Glomerular endothelial cell (primary cell): ENCODE results near the gene COX6B1. TPM values are rescaled to one million over a fixed set of nuclear protein-coding genes. Genes with fewer than 3 reads are reported as not detected.
"Not testable (repeated sequence)": the region's sequence is repeated elsewhere in the genome, so short reads cannot be mapped to it uniquely, and the experiment has no call there.

Experiments
- DNase-seq: peaks from one replicate; pipeline ENCODE4 v3.0.0-alpha.2; 2011; ENCODE audit warnings: low read depth, low spot score; ENCODE audit errors: extremely low read depth
- total RNA-seq: library from RNA; depleted of rRNA; stranded (reverse); fragments of >200 nt; gene quantifications from 2 replicates; pipeline ENCODE4 v1.2.3, GENCODE V29; 2015

COX6B1 gene
- total RNA-seq, 1 donor from 2014 or later: 418 TPM

- DNase-seq: no peak
Measured at GRCh38 chr19:35663981-35664380, 15.9 kb downstream of the COX6B1 start.

GRCh38 chr19:35665157-35665556 lies 17.0 kb downstream of the COX6B1 start:
- DNase-seq: no peak

DNA sequence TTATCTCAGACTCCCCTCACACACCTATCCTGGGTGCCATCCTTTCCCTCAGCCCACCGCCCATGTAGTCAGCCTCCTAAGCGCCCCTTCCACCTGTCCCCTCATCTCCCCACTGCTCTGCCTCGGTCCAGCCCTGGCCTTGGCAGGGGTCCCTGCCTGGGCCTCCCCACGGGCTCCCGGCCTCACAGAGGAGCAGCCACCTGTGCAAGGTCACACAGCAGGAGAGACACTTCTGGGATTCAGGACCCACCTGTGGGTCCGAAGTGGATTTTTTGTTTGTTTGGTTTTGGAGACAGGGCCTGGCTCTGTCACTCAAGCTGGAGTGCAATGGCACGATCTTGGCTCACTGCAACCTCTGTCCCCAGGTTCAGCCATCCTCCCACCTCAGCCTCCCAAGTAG lies 17.5 kb downstream of the COX6B1 start:
- DNase-seq: no peak

GRCh38 chr19:35666251-35666913 lies 18.3 kb downstream of the COX6B1 start, which contains the start of gene UPK1A:
Gene UPK1A (plus strand): TSS chr19:35666517. CDS start chr19:35666813, 296 bp downstream.
- DNase-seq: no peak

DNA sequence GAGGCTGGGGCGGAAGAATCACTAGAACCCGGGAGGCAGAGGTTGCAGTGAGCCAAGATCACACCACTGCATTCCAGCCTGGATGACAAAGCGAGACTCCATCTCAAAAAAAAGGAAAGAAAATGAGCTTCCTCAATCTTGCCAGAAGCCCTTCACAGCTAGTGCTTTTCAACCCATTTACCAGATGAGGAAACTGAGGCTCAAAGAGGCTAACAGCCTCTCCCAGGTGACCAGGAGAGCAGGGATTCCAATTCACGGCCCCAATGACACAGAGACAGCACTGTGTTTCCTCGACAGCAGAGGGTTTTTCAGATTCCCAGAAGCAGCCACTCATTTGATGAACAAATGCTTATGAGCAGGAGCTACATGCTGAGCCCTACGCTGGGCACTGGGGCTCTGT lies 21.4 kb downstream of the COX6B1 start:
- no peak for DNase-seq

GRCh38 chr19:35669974-35670373 lies 21.9 kb downstream of the COX6B1 start:
- DNase-seq: no peak

- DNase-seq: no peak
Measured at GRCh38 chr19:35670686-35671085, 22.6 kb downstream of the COX6B1 start.

DNA sequence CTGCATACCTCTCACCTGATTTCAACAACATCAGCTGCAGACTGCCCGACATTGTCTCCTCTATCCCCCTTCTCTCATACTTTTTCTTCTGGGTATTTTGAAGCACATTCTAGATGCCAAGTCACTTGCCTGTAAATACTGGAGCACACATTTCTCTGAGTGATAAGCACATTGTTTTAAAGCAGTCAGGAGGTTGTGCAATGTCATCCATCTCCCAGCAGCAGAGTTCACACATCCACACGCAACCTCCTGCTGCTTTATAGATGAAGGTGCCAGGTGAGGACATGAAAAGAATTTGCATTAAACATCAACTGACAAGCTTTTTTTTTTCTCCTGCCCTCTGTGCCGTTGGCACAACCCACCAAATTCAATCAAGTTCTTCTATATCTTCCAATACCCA lies 23.7 kb downstream of the COX6B1 start:
- no peak for DNase-seq

DNA sequence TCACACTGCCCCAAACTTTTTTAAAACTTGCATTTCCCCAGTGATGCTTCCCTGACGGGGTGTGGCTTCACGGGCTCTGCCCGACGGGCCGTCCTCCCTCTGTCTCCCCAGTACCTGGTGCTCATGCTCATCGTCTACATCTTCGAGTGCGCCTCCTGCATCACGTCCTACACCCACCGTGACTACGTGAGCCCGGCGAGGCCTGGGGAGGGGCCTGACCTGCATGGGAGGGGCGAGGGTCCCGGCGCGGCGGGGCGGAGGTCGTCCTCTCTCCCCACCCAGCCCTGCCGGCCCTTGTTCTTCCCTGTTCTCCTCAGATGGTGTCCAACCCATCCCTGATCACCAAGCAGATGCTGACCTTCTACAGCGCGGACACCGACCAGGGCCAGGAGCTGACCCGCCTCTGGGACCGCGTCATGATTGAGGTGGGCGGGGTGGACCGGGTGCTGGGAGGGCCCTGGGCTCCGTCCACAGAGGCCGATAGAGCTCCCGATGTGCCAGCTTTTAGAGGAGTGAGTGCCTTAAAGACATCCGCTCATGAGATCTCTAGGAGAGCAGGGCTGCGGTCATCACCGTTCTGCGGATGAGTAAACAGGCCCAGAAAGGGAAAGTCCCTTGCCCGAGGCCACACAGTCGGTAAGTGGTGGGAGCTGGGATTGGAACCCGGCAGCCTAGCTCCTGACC lies 25.1 kb downstream of the COX6B1 start:
- no peak for DNase-seq

GRCh38 chr19:35675589-35676140 lies 27.5 kb downstream of the COX6B1 start:
- no peak for DNase-seq

- no peak for DNase-seq
Measured at GRCh38 chr19:35689836-35690235, 41.7 kb downstream of the COX6B1 start.

- not testable (repeated sequence) for DNase-seq
Measured at GRCh38 chr19:35691106-35691505, 43.0 kb downstream of the COX6B1 start.

- DNase-seq: no peak
Measured at GRCh38 chr19:35692010-35692409, 43.9 kb downstream of the COX6B1 start.

GRCh38 chr19:35693422-35693821 lies 45.3 kb downstream of the COX6B1 start:
- DNase-seq: no peak

DNA sequence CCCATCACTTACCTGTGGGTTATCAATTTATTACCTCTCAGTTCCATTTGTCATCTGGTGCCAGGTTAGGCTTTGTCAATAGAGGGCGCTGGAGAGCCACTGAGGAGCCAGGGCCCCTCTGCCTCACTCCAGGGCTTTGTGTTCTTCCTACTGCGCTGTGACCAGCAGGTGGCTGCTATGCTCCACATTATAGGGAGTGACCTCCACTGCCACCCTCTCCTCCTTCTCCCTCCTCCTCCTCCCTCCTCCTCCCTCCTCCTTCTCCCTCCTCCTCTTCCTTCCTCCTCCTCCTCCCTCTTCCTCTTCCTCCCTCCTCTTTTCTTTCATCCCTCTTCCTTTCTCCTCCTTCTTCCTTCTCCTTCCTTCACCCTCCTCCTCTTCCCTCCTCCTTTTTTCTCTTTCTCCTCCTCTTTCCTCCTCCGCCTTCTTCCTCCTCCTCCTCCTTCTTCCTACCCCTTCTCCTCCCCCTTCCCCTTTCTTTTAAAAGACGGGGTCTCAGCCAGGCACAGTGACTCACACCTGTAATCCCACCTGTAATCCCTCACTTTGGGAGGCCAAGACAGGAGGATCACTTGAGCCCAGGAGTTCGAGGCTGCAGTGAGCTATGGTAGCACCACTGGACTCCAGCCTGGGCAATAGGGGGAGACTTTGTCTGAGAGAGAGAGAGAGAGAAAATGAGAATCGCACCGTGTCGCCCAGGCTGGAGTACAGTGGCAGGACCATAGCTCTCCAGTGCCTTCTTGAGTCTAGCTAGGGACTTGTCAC lies 45.9 kb downstream of the COX6B1 start:
- peak; percentile 42 for DNase-seq

- no peak for DNase-seq
Measured at GRCh38 chr19:35695895-35696422, 47.8 kb downstream of the COX6B1 start.

GRCh38 chr19:35696835-35697234 lies 48.7 kb downstream of the COX6B1 start:
- no peak for DNase-seq

GRCh38 chr19:35702223-35703012 lies 54.3 kb downstream of the COX6B1 start:
- peak; percentile 93 for DNase-seq

DNA sequence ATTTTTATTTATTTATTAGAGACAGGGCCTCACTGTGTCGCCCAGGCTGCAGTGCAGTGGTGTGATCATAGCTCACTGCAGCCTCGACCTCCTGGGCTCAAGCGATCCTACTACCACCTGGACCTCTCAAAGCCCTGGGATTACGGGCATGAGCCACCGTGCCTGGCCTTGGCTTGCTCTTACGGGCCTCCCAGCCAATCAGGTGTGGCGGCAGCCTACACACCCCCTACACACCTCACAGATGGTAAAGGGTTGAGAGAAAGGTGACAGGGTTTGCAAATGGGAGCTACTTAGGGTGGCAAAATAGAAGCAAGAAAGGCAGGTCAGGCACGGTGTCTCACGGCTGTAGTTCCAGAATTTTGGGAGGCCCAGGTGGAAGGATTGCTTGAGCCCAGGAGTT lies 55.2 kb downstream of the COX6B1 start:
- no peak for DNase-seq

- no peak for DNase-seq
Measured at GRCh38 chr19:35704218-35704617, 56.1 kb downstream of the COX6B1 start, which contains the start of gene ZBTB32. Gene ZBTB32 (plus strand): TSS chr19:35704558. CDS start chr19:35714627, 10,069 bp downstream.
